ENCODE results near the gene TECTB.

The TECTB gene

DNA sequence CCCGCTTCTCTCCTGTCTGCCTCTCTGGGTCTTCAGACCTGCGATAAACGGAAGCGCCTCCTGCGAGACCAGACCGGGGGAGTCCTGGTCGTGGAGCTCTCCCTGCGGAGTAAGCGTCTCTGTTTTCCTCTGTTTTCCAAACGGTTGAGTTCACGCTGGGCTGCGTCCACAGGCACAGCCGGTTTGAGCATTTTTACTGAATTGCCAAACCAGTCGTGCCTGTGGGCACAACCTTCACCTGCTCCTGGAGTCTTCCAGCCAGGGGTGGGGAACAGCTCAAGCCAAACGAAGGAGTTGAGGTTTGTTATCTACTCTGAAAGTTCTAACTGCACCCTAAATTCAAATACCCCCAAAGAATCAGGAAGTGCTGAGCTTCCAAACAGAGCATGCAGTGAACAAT, 16.3 kb downstream of the TECTB start:
- in situ Hi-C loops (cut with HindIII; ENCODE audit: low pct_ligation_motif_present, low pct_unique_long_range_greater_than_20kb, low sequenced_read_pairs) = no loop called here
- DNase-seq = no peak

DNA sequence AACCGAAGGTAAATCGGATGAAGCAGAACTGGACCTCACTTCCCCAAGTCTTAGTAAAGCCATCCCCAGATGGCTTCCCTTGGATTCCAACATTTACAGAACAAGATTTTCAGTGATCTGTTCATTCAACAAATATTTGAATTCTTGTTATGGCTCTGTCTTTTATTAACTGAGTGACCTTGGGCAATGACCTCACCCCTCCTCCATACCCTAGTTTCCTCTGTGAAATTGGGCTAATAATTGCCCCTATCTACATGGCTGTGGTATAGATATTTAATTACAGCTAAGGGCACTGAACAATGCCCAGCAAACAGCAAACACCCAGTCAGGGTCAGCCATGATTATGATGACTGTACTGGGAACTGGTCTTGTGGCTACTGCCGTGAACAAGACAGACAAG, 19.1 kb downstream of the TECTB start:
- in situ Hi-C loops (cut with HindIII; ENCODE audit: low pct_ligation_motif_present, low pct_unique_long_range_greater_than_20kb, low sequenced_read_pairs) = loop anchor here (25.0 kb wide), 1 partner anchor 115 kb away; the partner anchor contains the start of gene GPAM
- DNase-seq = no peak

DNA sequence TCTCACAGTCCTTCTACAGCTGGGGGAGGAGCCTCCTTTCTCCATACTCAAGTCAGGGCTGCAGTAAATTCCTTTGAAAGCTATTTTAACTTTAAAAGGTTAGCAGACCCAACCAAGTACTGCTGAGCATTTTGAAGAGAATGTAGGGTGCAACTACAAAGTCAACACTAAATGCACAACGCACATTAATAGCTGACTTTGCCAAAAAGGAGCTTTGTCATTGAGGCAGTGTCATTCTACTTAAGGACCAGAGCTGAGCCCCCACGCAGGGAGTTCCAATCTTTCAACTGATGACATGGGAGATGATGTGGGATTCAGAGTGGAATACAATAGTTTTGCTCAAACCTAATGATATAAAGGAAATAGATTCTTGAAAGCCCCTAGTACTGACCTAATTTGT, 20.3 kb downstream of the TECTB start:
- in situ Hi-C loops (cut with HindIII; ENCODE audit: low pct_ligation_motif_present, low pct_unique_long_range_greater_than_20kb, low sequenced_read_pairs) = loop anchor here (25.0 kb wide), 1 partner anchor 116 kb away; the partner anchor contains the start of gene GPAM
- DNase-seq = no peak

DNA sequence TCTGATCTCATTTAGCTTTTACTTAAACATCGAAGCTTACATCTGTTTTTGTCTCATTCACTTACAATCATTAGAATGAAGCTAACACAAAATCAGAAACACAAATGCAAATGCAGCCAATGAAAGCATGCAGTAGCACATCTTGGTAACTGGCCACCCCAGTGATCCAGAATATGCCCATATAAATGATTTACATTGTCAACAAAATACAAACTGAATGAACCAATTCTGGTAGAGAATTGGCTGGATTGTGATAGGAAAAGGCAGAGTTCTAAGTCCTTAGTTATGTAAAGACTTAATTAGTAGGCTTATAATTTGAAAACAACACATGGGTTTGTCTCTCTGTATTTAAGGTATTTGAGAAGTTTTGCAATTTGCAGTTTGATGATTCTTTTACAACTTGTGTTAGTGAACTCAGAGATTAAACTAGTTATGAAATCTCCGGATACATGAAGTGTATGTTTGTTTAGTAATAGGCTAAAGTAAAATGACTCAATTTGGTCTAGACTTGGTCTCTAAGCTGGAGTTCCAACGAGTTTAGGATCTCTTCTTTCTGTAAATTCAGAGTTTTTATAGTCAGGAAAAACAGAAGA, 21.2 kb downstream of the TECTB start:
- in situ Hi-C loops (cut with HindIII; ENCODE audit: low pct_ligation_motif_present, low pct_unique_long_range_greater_than_20kb, low sequenced_read_pairs) = loop anchor here (25.0 kb wide), 1 partner anchor 117 kb away; the partner anchor contains the start of gene GPAM
- no peak for DNase-seq

DNA sequence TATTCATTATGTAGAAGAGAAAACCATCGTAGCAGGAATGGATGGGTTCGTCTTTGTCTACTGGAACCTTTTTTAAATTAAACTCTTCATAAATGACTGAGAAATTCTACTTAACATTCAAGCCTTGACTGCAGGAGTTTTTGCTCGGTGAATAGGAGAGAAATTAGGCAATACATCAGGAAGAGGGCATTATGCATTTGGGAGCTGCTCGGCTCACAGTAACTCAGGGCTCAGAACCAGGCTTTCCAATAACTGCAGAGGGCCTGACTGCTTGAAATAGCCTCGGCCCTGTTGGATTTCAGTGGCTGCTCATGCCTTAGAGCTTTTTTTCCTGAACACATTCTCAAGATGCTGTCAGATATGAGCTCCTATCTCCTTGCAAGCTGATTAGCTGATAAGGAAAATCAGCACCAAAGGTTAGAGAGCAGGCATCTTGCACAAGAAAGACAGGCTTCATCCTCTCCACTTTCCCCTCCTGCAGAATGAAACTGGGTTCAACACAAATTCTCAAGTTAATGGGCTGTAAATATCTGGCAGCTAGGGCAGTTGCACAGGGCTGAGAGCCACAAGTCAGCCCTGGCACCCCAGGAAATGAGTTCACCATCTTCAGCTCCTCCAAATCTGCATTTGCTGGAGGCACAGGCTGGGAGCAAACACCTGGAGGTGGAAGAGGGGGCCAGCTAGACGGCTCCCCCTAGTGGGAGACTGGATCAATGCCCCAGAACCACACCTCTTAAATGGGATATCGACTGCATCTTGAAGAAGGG, 24.3 kb downstream of the TECTB start:
- in situ Hi-C loops (cut with HindIII; ENCODE audit: low pct_ligation_motif_present, low pct_unique_long_range_greater_than_20kb, low sequenced_read_pairs) = loop anchor here (25.0 kb wide), 1 partner anchor 120 kb away; the partner anchor contains the start of gene GPAM
- DNase-seq = peak; percentile 56

DNA sequence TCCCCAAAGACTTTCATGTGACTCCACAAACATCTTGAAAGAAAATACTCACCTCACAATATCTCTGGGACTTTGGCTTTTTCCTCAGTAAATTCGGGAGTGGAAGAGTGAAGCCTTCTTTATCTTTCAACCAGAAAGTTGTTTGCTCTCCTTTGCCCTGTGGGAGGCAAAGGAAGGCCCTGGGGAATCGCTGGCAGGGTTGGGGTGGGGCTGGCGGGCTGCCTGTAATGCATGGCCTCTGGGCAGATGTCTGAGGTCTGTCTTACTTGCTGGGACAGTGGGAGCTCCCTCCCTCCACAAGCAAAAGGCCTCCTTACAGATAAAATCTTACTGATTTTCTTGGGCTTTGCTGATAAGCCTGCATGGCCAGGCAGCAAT, 24.9 kb downstream of the TECTB start:
- in situ Hi-C loops (cut with HindIII; ENCODE audit: low pct_ligation_motif_present, low pct_unique_long_range_greater_than_20kb, low sequenced_read_pairs) = loop anchor here (25.0 kb wide), 1 partner anchor 121 kb away; the partner anchor contains the start of gene GPAM
- DNase-seq = no peak

DNA sequence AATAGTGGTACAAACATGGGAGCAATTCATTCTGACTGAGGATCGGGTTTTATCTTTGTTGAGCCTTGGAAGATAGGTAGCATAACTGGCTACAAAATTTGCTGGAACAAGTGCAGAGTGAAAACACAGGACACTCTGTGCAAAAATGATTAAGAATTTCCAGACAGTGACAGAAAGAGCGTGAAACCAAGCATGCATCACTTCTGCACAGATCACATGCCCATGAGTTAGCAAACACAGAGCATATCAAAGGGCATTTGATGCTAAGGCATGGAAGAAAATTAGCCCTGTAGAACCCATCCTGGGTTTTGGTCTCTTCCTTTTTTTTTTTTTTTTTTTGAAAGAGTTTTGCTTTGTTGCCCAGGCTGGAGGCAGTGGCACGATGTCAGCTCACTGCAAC, 28.3 kb downstream of the TECTB start:
- no peak for DNase-seq
- in situ Hi-C loops (cut with HindIII; ENCODE audit: low pct_ligation_motif_present, low pct_unique_long_range_greater_than_20kb, low sequenced_read_pairs) = loop anchor here (25.0 kb wide), 1 partner anchor 124 kb away; the partner anchor contains the start of gene GPAM

DNA sequence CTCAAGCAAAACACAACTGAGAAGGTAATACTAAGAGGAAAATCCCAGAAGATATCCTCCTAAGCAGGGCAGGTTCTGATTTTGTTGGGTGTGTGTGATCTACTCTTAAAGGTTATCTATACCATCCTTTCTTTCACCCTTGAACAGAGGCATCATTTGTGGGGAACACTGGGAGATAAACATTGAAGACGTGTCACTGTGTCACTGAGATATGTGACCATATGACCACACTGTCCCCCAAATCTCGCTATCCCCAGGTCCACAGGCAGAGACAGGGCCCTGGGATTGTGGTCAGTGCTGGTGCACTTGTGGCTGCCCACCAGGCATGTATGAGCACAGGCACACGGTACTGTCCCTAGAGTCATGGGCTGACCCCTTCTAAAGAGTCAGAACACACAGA, 30.0 kb downstream of the TECTB start:
- in situ Hi-C loops (cut with HindIII; ENCODE audit: low pct_ligation_motif_present, low pct_unique_long_range_greater_than_20kb, low sequenced_read_pairs) = loop anchor here (25.0 kb wide), 1 partner anchor 126 kb away; the partner anchor contains the start of gene GPAM
- no peak for DNase-seq

DNA sequence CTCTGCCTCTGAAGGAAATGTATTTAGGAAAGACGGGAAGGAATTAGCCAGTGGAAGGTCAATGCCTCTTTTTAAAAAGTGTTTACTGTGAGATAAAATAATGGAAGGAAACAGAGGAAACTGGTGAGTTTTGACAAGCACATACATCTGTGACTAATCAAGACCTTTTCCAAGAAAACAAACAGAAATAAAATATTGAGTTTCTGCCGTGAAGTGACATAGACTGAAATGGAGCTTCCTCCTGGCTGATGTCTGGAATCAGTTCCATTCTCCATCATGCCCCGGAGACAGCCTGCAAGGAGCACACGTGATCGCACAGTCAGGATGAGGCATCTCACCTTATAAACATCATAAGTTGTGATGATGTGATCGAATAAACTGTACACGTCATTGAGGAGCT, 30.7 kb downstream of the TECTB start:
- DNase-seq = no peak
- in situ Hi-C loops (cut with HindIII; ENCODE audit: low pct_ligation_motif_present, low pct_unique_long_range_greater_than_20kb, low sequenced_read_pairs) = loop anchor here (25.0 kb wide), 1 partner anchor 127 kb away; the partner anchor contains the start of gene GPAM

DNA sequence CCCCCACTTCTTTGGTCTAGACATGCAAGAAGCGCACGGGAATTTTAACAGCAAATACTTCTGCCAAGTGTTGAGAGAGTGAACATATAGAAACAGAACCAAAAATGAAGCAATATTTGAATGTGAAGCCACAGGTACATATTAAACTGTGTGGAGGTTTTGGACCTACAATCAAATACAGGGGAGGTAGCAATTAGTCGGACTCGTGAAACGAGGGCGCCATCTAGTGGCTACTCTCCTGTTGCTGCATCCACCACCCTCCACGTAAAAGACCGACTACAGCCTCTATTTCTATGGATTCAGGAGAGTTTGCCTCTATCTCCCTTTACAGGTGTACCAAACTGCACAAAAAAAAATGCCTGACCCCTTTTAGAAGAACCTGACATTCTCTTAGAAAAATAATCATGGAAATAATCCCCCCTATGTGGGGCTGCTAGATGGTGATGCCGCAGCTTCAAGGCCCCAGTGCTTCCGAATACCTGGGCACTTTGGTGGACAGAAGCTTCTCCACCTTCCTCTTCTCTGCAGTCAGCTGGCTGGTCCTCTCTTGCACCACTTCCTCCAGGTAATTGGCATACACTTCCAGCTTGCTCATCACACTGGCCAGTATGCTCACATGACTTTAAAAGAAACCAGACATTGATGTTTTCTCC, 31.7 kb downstream of the TECTB start:
- DNase-seq = peak; percentile 65
- in situ Hi-C loops (cut with HindIII; ENCODE audit: low pct_ligation_motif_present, low pct_unique_long_range_greater_than_20kb, low sequenced_read_pairs) = loop anchor here (25.0 kb wide), 1 partner anchor 128 kb away; the partner anchor contains the start of gene GPAM

- in situ Hi-C loops (cut with HindIII; ENCODE audit: low pct_ligation_motif_present, low pct_unique_long_range_greater_than_20kb, low sequenced_read_pairs) = no loop called here
- no peak for DNase-seq
These were observed 44.5 kb downstream of the TECTB start for GRCh38 chr10:112327678-112328077.

DNA sequence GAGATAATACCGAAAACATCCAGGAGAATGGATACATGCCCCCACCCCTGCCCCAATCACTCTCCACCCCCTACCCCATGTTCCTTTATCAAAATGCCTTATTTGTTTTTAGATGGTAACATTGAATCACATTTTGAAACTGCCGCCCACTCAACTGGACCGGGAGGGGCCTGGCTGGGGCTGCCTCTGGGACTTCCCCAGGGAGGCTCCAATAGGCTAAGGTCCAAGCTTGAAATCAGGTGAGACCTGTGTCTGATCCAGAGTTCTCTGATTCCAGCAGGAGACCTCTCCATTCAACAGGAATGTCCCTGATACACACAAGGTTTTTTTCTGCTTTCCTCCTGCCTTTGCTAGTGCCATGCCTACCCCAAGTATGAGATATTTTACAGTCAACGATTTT, 47.0 kb downstream of the TECTB start:
- DNase-seq = no peak
- in situ Hi-C loops (cut with HindIII; ENCODE audit: low pct_ligation_motif_present, low pct_unique_long_range_greater_than_20kb, low sequenced_read_pairs) = no loop called here

DNA sequence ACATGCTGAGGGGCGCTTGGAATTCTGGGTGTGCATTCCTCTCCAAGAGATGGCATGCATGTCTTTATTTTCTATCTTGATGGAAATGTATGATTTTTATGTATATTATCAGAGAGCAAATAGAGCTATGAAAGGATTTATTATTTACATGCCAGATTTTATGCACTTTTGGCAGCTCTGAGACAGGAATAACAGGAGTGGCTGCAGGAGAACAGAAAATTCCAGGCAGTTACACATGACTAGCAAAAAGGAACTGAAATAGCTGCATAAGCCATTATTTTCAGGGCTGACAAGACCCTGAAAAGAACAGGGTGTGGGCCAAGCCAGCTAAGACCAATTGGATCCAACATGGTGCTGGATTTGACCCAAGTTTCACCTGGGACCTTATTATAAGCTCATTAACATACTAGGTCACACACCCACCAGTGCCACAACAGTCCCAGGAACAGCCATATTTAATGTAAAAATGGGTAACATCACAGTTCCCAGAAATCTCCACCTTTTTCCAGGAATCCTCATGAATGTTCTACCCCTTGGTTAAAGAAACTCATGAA, 47.5 kb downstream of the TECTB start:
- DNase-seq = no peak
- in situ Hi-C loops (cut with HindIII; ENCODE audit: low pct_ligation_motif_present, low pct_unique_long_range_greater_than_20kb, low sequenced_read_pairs) = no loop called here

GRCh38 chr10:112332022-112332421, 48.8 kb downstream of the TECTB start:
- in situ Hi-C loops (cut with HindIII; ENCODE audit: low pct_ligation_motif_present, low pct_unique_long_range_greater_than_20kb, low sequenced_read_pairs) = no loop called here
- no peak for DNase-seq

DNA sequence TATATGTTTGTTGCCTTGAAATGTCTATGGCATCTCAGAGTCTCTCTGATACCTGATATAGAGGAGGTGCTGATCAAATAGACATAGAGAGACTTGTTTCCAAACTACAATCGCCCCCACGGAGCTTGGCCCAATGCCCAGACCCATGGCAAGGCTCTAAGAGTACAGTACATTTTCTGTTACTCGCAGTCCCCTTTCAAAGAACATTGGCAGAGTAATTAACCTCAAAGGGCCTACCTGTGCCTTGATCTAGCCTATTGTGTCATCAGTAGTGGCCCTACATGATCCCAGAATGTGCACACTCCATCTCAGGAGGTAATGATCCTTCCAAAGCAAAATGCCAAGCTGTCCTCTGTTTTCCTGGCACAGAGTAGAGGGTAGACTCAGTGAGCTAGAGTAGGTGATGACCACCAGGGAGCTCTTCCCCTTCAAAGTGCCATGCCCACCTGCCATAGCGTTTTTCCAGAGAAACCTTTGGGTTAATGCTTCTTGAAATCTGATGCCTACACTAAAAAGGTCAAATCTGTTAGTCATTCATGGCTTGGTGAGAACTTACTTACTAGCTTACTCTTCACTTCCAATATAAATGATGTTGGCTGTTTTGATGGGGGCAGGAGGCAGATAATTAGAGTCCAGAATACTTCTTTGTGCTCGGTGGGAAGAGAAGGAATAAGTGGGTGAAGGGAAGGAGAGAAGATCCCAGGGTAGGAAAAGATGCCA, 49.5 kb downstream of the TECTB start:
- in situ Hi-C loops (cut with HindIII; ENCODE audit: low pct_ligation_motif_present, low pct_unique_long_range_greater_than_20kb, low sequenced_read_pairs) = no loop called here

GRCh38 chr10:112333452-112333851, 50.3 kb downstream of the TECTB start:
- in situ Hi-C loops (cut with HindIII; ENCODE audit: low pct_ligation_motif_present, low pct_unique_long_range_greater_than_20kb, low sequenced_read_pairs) = no loop called here
- DNase-seq = no peak

More for the DNA sequence above, 49.5 kb downstream of the TECTB start:
- no peak for DNase-seq

- in situ Hi-C loops (cut with HindIII; ENCODE audit: low pct_ligation_motif_present, low pct_unique_long_range_greater_than_20kb, low sequenced_read_pairs) = no loop called here
These were observed 52.1 kb downstream of the TECTB start for GRCh38 chr10:112335111-112335867.

GRCh38 chr10:112335868-112336265, 52.7 kb downstream of the TECTB start:
- in situ Hi-C loops (cut with HindIII; ENCODE audit: low pct_ligation_motif_present, low pct_unique_long_range_greater_than_20kb, low sequenced_read_pairs) = no loop called here

More at GRCh38 chr10:112335111-112335867, 52.1 kb downstream of the TECTB start:
- DNase-seq = no peak

More at GRCh38 chr10:112335868-112336265, 52.7 kb downstream of the TECTB start:
- DNase-seq = no peak
